Mesothelial cell of epicardium (in vitro differentiated cells): ENCODE results near the gene GPRIN3. TPM values are rescaled to one million over a fixed set of nuclear protein-coding genes. Genes with fewer than 3 reads are reported as not detected.
"Not testable (repeated sequence)": the region's sequence is repeated elsewhere in the genome, so short reads cannot be mapped to it uniquely, and the experiment has no call there.

Experiments
- DNase-seq, 2 experiments: peaks; one replicate each; pipeline ENCODE4 v3.0.0; 2021; ENCODE audit warnings: low spot score in 2 of 2; ENCODE audit not compliant: unreplicated experiment in 2 of 2
- H3K27ac Mint-ChIP-seq: 2 replicates; pipeline ENCODE4 v1.8.0; 2021; ENCODE audit warnings: mixed read lengths
- H3K27me3 Mint-ChIP-seq: 2 replicates; pipeline ENCODE4 v1.8.0; 2021; ENCODE audit warnings: low read depth, mixed read lengths
- H3K36me3 Mint-ChIP-seq: 2 replicates; pipeline ENCODE4 v1.8.0; 2021; ENCODE audit warnings: mixed read lengths
- H3K4me1 Mint-ChIP-seq: 2 replicates; pipeline ENCODE4 v1.8.0; 2021; ENCODE audit warnings: mixed read lengths
- H3K4me3 Mint-ChIP-seq: 2 replicates; pipeline ENCODE4 v1.8.0; 2021; ENCODE audit warnings: mild to moderate bottlenecking, moderate library complexity, mixed read lengths
- H3K9me3 Mint-ChIP-seq: 2 replicates; pipeline ENCODE4 v1.8.0; 2021; ENCODE audit warnings: mixed read lengths
- total RNA-seq: library from RNA; stranded (reverse); gene quantifications from 3 replicates; pipeline ENCODE4 v1.2.1, GENCODE V29; 2021
- TF ChIP-seq, protein P1 (sequence below): fragments of 200-600 bp; sonication (generic); IDR thresholded peaks from one replicate; pipeline ENCODE4 v1.5.0; 2021; ENCODE audit warnings: antibody characterized with exemption; ENCODE audit not compliant: unreplicated experiment

Gene GPRIN3
- total RNA-seq, 1 donor from 2014 or later: 1.5 TPM

DNA sequence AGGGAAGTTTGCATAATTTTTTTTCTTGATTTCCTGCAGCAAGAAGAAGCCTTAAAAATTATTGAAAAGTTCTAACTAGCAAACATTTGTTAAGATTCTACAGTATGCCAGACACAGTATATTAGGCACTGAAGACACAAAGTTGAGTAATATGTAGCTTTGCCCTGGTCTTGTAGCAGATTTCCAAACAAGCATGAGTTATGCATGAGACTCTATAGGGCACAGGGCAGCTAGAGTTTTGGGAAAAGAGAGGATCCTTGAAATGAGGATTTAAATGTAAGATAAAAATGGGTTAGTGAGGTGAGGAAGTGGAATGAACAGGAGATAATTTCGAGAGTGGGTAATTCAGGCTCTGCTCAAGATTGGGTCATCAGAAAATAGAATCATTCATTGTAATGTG, 8.6 kb upstream of the GPRIN3 start:
- DNase-seq: no peak
- Mint-ChIP-seq H3K4me3 (no peak overlapping the region), H3K27ac (no peak overlapping the region), H3K4me1 (no peaks in the 10 kb centered on the region), H3K36me3 (no peaks in the 10 kb centered on the region), H3K9me3 (no peaks in the 10 kb centered on the region), H3K27me3 (peaks cover under 1% of the 10 kb centered on the region)
- TF ChIP-seq, protein P1, sequence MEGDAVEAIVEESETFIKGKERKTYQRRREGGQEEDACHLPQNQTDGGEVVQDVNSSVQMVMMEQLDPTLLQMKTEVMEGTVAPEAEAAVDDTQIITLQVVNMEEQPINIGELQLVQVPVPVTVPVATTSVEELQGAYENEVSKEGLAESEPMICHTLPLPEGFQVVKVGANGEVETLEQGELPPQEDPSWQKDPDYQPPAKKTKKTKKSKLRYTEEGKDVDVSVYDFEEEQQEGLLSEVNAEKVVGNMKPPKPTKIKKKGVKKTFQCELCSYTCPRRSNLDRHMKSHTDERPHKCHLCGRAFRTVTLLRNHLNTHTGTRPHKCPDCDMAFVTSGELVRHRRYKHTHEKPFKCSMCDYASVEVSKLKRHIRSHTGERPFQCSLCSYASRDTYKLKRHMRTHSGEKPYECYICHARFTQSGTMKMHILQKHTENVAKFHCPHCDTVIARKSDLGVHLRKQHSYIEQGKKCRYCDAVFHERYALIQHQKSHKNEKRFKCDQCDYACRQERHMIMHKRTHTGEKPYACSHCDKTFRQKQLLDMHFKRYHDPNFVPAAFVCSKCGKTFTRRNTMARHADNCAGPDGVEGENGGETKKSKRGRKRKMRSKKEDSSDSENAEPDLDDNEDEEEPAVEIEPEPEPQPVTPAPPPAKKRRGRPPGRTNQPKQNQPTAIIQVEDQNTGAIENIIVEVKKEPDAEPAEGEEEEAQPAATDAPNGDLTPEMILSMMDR: no peak

DNA sequence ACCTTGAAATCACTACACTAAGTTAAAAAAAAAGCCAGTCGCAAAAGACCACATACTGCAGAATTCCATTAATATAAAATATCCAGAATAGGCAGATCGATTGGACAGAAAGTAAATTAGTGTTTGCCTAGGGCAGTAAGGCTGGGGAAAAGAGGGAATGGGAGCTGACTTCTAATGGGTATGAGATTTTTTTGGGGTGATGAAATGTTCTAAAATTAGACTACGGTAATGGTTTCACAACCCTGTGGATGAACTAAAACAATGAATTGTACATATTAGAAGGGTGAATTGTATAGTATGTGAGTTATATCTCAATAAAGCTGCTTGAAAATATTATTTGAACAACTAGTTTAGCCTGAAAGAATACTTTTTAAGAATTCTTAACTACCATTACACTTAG, 6.7 kb upstream of the GPRIN3 start:
- H3K9me3 Mint-ChIP-seq: no peaks in the 10 kb centered on the region
- TF ChIP-seq, protein P1: no peak
- no peaks in the 10 kb centered on the region for H3K36me3 Mint-ChIP-seq
- no peak overlapping the region for H3K27ac Mint-ChIP-seq
- H3K4me1 Mint-ChIP-seq: no peaks in the 10 kb centered on the region
- peaks cover 1% of the 10 kb centered on the region for H3K27me3 Mint-ChIP-seq
- DNase-seq: no peak
- H3K4me3 Mint-ChIP-seq: no peak overlapping the region

GRCh38 chr4:89312066-89312465, 4.5 kb upstream of the GPRIN3 start:
- TF ChIP-seq, protein P1: no peak

GRCh38 chr4:89311433-89311832, 3.8 kb upstream of the GPRIN3 start:
- peaks cover 9% of the 10 kb centered on the region for H3K27me3 Mint-ChIP-seq
- H3K36me3 Mint-ChIP-seq: no peaks in the 10 kb centered on the region
- H3K27ac Mint-ChIP-seq: no peak overlapping the region
- no peak overlapping the region for H3K4me3 Mint-ChIP-seq
- no peaks in the 10 kb centered on the region for H3K9me3 Mint-ChIP-seq
- no peak for DNase-seq
- H3K4me1 Mint-ChIP-seq: peaks cover 10% of the 10 kb centered on the region
- TF ChIP-seq, protein P1: no peak

More at GRCh38 chr4:89312066-89312465, 4.5 kb upstream of the GPRIN3 start:
- Mint-ChIP-seq H3K4me1 (peaks cover 6% of the 10 kb centered on the region), H3K27me3 (peaks cover 4% of the 10 kb centered on the region), H3K27ac (no peak overlapping the region), H3K9me3 (no peaks in the 10 kb centered on the region), H3K4me3 (no peak overlapping the region), H3K36me3 (no peaks in the 10 kb centered on the region)
- no peak for DNase-seq

DNA sequence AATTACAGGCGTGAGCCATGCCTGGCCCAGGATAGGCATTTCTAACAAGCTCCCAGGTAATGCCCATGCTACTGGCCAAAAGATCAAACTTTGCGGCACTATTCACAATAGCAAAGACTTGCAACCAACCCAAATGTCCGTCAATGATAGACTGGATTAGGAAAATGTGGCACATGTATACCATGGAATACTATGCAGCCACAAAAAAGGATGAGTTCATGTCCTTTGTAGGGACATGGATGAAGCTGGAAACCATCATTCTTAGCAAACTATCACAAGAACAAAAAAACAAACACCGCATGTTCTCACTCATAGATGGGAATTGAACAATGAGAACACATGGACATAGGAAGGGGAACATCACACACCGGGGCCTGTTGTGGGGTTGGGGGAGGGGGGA, 1.6 kb upstream of the GPRIN3 start:
- Mint-ChIP-seq H3K4me1 (peaks cover 15% of the 10 kb centered on the region), H3K27me3 (peaks cover 16% of the 10 kb centered on the region)
- not testable (repeated sequence) for H3K9me3 Mint-ChIP-seq, H3K4me3 Mint-ChIP-seq, DNase-seq, H3K27ac Mint-ChIP-seq, H3K36me3 Mint-ChIP-seq

DNA sequence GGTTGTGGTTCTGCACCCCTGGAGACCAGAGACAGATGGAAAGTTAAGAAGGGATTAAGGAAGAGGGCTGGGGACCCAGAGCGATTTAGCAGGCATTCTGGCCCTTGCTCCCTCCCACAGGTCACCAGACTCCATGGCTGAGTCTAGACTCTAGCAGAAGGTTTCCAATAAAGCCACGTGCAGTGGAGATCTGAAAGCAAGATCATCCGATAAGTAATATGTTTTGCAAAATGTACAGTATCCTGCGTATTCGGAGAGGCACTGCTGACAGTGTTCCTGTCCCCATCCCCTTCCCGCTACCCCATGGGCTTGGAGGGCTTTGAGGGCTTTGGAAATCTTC, 531 bp upstream of the GPRIN3 start:
- Mint-ChIP-seq H3K27ac (no peak overlapping the region), H3K27me3 (peaks cover 16% of the 10 kb centered on the region), H3K4me1 (peaks cover 19% of the 10 kb centered on the region), H3K9me3 (no peaks in the 10 kb centered on the region), H3K36me3 (no peaks in the 10 kb centered on the region), H3K4me3 (peak overlapping the region; percentile 82)
- DNase-seq: no peak
- TF ChIP-seq, protein P1: no peak
